Cardiac ventricle fibroblast (primary cell): Measurements from ENCODE around the gene TYW5. TPM values are rescaled to one million over a fixed set of nuclear protein-coding genes. Genes with fewer than 3 reads are reported as not detected.

Source experiments
- total RNA-seq: library from RNA; depleted of rRNA; stranded (reverse); fragments of >200 nt; gene quantifications from 2 replicates; pipeline ENCODE4 v1.2.3, GENCODE V29; 2015

The TYW5 gene
- total RNA-seq = 1.8 and 3.4 TPM in 2 replicates

GRCh38 chr2:199955339-199956061, at the start of gene TYW5, which contains the start of gene MAIP1:
TYW5 (minus strand) TSS chr2:199955491; CDS start chr2:199955470, 21 bp downstream.
MAIP1 (plus strand) TSS chr2:199955582; CDS start chr2:199955799, 217 bp downstream.

GRCh38 chr2:199911052-199911876, 44.0 kb downstream of the TYW5 start, which contains the start of gene C2orf69:
C2orf69 (plus strand) TSS chr2:199911293; CDS start chr2:199911439, 146 bp downstream.

Other genes starting within 250 kb of the TYW5 start
- not detected in 2 replicates for gene FTCDNL1, start 104.3 kb downstream of the TYW5 start, total RNA-seq
- 7.3 and 9.6 TPM in 2 replicates for gene C2orf69, start 44.2 kb downstream of the TYW5 start, total RNA-seq
- 11.5 and 24.0 TPM in 2 replicates for gene MAIP1, start 91 bp upstream of the TYW5 start, total RNA-seq